ENCODE data around the gene CCDC47.
A peak's percentile ranks its signal among the peaks of the same experiment; 100 is the strongest.
"Not testable (repeated sequence)": the region's sequence is repeated elsewhere in the genome, so short reads cannot be mapped to it uniquely, and the experiment has no call there.

Gene CCDC47

GRCh38 chr17:63773272-63774140, at the start of gene CCDC47:
Gene CCDC47, minus strand, starts transcription at chr17:63773597. Its CDS starts 7,422 bp downstream, at chr17:63766175.
- DNase-seq = peak; percentile 99

- DNase-seq = no peak
Measured at GRCh38 chr17:63822537-63822936, 49.1 kb upstream of the CCDC47 start.

- DNase-seq = no peak
Measured at GRCh38 chr17:63821804-63822203, 48.4 kb upstream of the CCDC47 start.

GRCh38 chr17:63820963-63821561, 47.7 kb upstream of the CCDC47 start:
- DNase-seq = no peak

- DNase-seq = no peak
Measured at GRCh38 chr17:63819585-63820537, 46.5 kb upstream of the CCDC47 start.

- no peak for DNase-seq
Measured at GRCh38 chr17:63819131-63819530, 45.7 kb upstream of the CCDC47 start.

- no peak for DNase-seq
Measured at GRCh38 chr17:63817736-63818385, 44.5 kb upstream of the CCDC47 start.

GRCh38 chr17:63816669-63817068, 43.3 kb upstream of the CCDC47 start:
- no peak for DNase-seq

- no peak for DNase-seq
Measured at GRCh38 chr17:63816123-63816522, 42.7 kb upstream of the CCDC47 start.

- no peak for DNase-seq
Measured at GRCh38 chr17:63809970-63810369, 36.6 kb upstream of the CCDC47 start.

GRCh38 chr17:63805591-63805990, 32.2 kb upstream of the CCDC47 start:
- no peak for DNase-seq

- no peak for DNase-seq
Measured at GRCh38 chr17:63804328-63804727, 30.9 kb upstream of the CCDC47 start.

- no peak for DNase-seq
Measured at GRCh38 chr17:63800783-63801182, 27.4 kb upstream of the CCDC47 start.

- no peak for DNase-seq
Measured at GRCh38 chr17:63798572-63799106, 25.2 kb upstream of the CCDC47 start.

GRCh38 chr17:63796375-63796774, 23.0 kb upstream of the CCDC47 start:
- not testable (repeated sequence) for DNase-seq

GRCh38 chr17:63792055-63792729, 18.8 kb upstream of the CCDC47 start:
- no peak for DNase-seq

GRCh38 chr17:63790057-63790456, 16.7 kb upstream of the CCDC47 start:
- DNase-seq = no peak

- no peak for DNase-seq
Measured at GRCh38 chr17:63786971-63787711, 13.7 kb upstream of the CCDC47 start.

- DNase-seq = no peak
Measured at GRCh38 chr17:63786117-63786516, 12.7 kb upstream of the CCDC47 start.

- no peak for DNase-seq
Measured at GRCh38 chr17:63785556-63785955, 12.2 kb upstream of the CCDC47 start.

GRCh38 chr17:63783522-63783921, 10.1 kb upstream of the CCDC47 start:
- no peak for DNase-seq
